HUES64 (cell line): ENCODE data around the gene CFTR.

ENCODE experiments used
- H3K27ac ChIP-seq: 2 replicates; pipeline ENCODE4 v1.7.0; 2013; ENCODE audit warnings: low read depth, low read length, inconsistent platforms
- H3K27me3 ChIP-seq: 2 replicates; pipeline ENCODE4 v1.6.1; 2013; ENCODE audit warnings: mild to moderate bottlenecking, low read length; ENCODE audit not compliant: insufficient read depth
- H3K36me3 ChIP-seq: 2 replicates; pipeline ENCODE4 v1.6.1; 2013; ENCODE audit warnings: mild to moderate bottlenecking, low read length; ENCODE audit not compliant: insufficient read depth
- H3K4me1 ChIP-seq: 2 replicates; pipeline ENCODE4 v1.6.1; 2013; ENCODE audit warnings: mild to moderate bottlenecking, low read length, moderate library complexity; ENCODE audit not compliant: insufficient read depth
- H3K4me3 ChIP-seq: 2 replicates; pipeline ENCODE4 v1.5.1; 2013; ENCODE audit warnings: mild to moderate bottlenecking, low read length, moderate library complexity
- H3K9ac ChIP-seq: 2 replicates; pipeline ENCODE4 v1.6.1; 2013; ENCODE audit warnings: mild to moderate bottlenecking, low read depth, low read length
- H3K9me3 ChIP-seq: 2 replicates; pipeline ENCODE4 v1.6.1; 2013; ENCODE audit warnings: low read depth, low read length; ENCODE audit not compliant: insufficient read depth
- WGBS: fragments of 150-250, 120-280 bp; methylation state at CpG from one replicate; pipeline ENCODE4 v1.1.7; 2013; ENCODE audit warnings: missing lambda C conversion rate; 5-methylcytosine and 5-hydroxymethylcytosine counted together

CFTR gene

DNA sequence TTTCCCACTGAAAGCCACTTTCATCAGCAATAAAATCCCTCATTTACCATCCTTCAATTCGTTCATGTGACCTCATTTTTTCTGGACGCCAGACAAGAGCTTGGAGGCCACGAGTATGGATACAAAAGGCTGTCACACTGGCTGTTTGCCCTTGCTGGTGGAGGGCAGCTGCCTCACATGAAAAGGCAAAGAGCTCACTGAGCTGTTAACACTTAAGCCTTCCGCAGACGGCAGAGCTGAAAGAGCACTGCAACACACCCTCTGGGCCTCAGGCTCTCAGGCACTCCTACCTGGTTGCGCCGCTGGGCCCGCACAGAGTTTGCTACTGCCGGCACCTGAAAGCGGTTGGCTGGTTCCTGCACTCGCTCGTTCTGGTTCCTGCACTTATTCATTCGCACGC is 193.5 kb downstream of the CFTR start:
- Histone ChIP-seq H3K9ac (no peak overlapping the region), H3K27ac (peak overlapping the region; percentile 31; the same call in 1 of the 2 replicates), H3K4me3 (peak overlapping the region; percentile 3), H3K4me1 (peaks cover 51% of the 10 kb centered on the region), H3K9me3 (no peaks in the 10 kb centered on the region), H3K36me3 (no peaks in the 10 kb centered on the region), H3K27me3 (no peaks in the 10 kb centered on the region)
- 35% methylated on average over 14 of the region's 14 CpGs for WGBS

- Histone ChIP-seq H3K4me3 (peak overlapping the region; percentile 3), H3K27ac (peak overlapping the region; percentile 31; the same call in 1 of the 2 replicates), H3K9me3 (no peaks in the 10 kb centered on the region), H3K36me3 (no peaks in the 10 kb centered on the region), H3K4me1 (peaks cover 51% of the 10 kb centered on the region), H3K27me3 (no peaks in the 10 kb centered on the region), H3K9ac (no peak overlapping the region)
Observed at GRCh38 chr7:117673839-117674238, 194.0 kb downstream of the CFTR start.

- Histone ChIP-seq H3K9me3 (no peaks in the 10 kb centered on the region), H3K36me3 (no peaks in the 10 kb centered on the region), H3K4me1 (peaks cover 51% of the 10 kb centered on the region), H3K27ac (peak overlapping the region; percentile 72; the same call in 1 of the 2 replicates), H3K9ac (no peak overlapping the region; the same call in 1 of the 2 replicates), H3K4me3 (no peak overlapping the region), H3K27me3 (no peaks in the 10 kb centered on the region)
- WGBS = 2% methylated on average over 2 of the region's 3 CpGs
Observed at GRCh38 chr7:117674617-117675016, 194.8 kb downstream of the CFTR start.

- 69% methylated on average over 3 of the region's 3 CpGs for WGBS
- H3K9ac ChIP-seq = no peak overlapping the region
- no peaks in the 10 kb centered on the region for H3K36me3 ChIP-seq
- H3K4me1 ChIP-seq = peaks cover 48% of the 10 kb centered on the region
- H3K9me3 ChIP-seq = no peaks in the 10 kb centered on the region
- H3K4me3 ChIP-seq = no peak overlapping the region
- H3K27me3 ChIP-seq = no peaks in the 10 kb centered on the region
- peak overlapping the region; percentile 72; the same call in 1 of the 2 replicates for H3K27ac ChIP-seq
Observed at GRCh38 chr7:117675497-117676435, 195.9 kb downstream of the CFTR start.

- H3K36me3 ChIP-seq = no peaks in the 10 kb centered on the region
- no peak overlapping the region for H3K4me3 ChIP-seq
- H3K27ac ChIP-seq = no peak overlapping the region
- WGBS = 93% methylated on average over 3 of the region's 3 CpGs
- no peaks in the 10 kb centered on the region for H3K27me3 ChIP-seq
- H3K4me1 ChIP-seq = peaks cover 35% of the 10 kb centered on the region
- H3K9ac ChIP-seq = no peak overlapping the region
- no peaks in the 10 kb centered on the region for H3K9me3 ChIP-seq
Observed at GRCh38 chr7:117679120-117679519, 199.3 kb downstream of the CFTR start.

GRCh38 chr7:117682681-117683385 is 203.0 kb downstream of the CFTR start:
- WGBS = 58% methylated on average over 3 of the region's 5 CpGs

GRCh38 chr7:117683430-117684175 is 203.8 kb downstream of the CFTR start:
- Histone ChIP-seq H3K4me3 (no peak overlapping the region), H3K4me1 (peaks cover 17% of the 10 kb centered on the region), H3K27me3 (no peaks in the 10 kb centered on the region), H3K36me3 (no peaks in the 10 kb centered on the region), H3K27ac (no peak overlapping the region), H3K9ac (no peak overlapping the region), H3K9me3 (no peaks in the 10 kb centered on the region)
- 96% methylated on average over 7 of the region's 8 CpGs for WGBS

More at GRCh38 chr7:117682681-117683385, 203.0 kb downstream of the CFTR start:
- no peaks in the 10 kb centered on the region for H3K27me3 ChIP-seq
- no peaks in the 10 kb centered on the region for H3K9me3 ChIP-seq
- H3K4me1 ChIP-seq = peaks cover 17% of the 10 kb centered on the region
- H3K4me3 ChIP-seq = no peak overlapping the region
- no peaks in the 10 kb centered on the region for H3K36me3 ChIP-seq
- H3K27ac ChIP-seq = no peak overlapping the region
- H3K9ac ChIP-seq = no peak overlapping the region

- Histone ChIP-seq H3K4me1 (peaks cover 17% of the 10 kb centered on the region), H3K4me3 (no peak overlapping the region), H3K9ac (no peak overlapping the region), H3K9me3 (no peaks in the 10 kb centered on the region), H3K27ac (no peak overlapping the region), H3K27me3 (no peaks in the 10 kb centered on the region), H3K36me3 (no peaks in the 10 kb centered on the region)
Observed at GRCh38 chr7:117685795-117686194, 206.0 kb downstream of the CFTR start.

DNA sequence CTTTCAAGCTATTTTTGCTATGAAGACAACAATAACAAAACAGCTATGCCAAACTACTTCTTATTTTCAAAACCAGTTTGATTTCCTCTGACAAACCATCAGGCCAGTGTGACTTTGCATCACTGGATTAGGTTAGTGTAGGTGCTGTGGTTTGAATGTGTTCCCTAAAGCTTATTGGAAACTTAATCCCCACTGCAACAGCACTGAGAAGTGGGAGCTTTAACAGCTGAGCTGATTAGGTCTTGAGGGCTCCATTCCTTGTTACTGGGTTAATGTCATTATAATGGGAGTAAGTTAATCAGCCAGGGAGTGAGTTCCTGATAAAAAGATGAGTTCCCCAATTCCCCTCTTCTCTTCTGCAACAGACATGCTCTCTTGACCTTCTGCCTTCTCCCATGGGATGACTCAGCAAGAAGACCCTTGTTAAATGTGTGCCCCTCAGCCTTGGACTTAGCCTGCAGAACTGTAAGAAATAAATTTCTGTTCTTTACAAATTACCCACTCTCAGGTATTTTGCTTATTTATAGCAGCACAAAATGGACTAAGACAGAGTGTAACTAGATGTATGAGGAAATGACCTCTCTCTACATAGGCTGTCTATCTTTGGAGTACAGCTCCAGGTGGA is 206.6 kb downstream of the CFTR start:
- Histone ChIP-seq H3K27me3 (no peaks in the 10 kb centered on the region), H3K4me3 (no peak overlapping the region), H3K4me1 (peaks cover 17% of the 10 kb centered on the region), H3K9ac (no peak overlapping the region), H3K36me3 (no peaks in the 10 kb centered on the region), H3K9me3 (no peaks in the 10 kb centered on the region), H3K27ac (no peak overlapping the region)

GRCh38 chr7:117688126-117688525 is 208.3 kb downstream of the CFTR start:
- Histone ChIP-seq H3K4me1 (peaks cover 14% of the 10 kb centered on the region), H3K9me3 (no peaks in the 10 kb centered on the region), H3K36me3 (no peaks in the 10 kb centered on the region), H3K4me3 (no peak overlapping the region), H3K27ac (no peak overlapping the region), H3K9ac (no peak overlapping the region), H3K27me3 (no peaks in the 10 kb centered on the region)
- 93% methylated on average over 1 of the region's 2 CpGs for WGBS
